D341Med (cell line): Measurements from ENCODE around the gene SCO2.

Experiments used
- DNase-seq: peaks from one replicate; pipeline ENCODE4 v3.0.0; 2012; ENCODE audit warnings: low spot score

SCO2 gene, protein sequence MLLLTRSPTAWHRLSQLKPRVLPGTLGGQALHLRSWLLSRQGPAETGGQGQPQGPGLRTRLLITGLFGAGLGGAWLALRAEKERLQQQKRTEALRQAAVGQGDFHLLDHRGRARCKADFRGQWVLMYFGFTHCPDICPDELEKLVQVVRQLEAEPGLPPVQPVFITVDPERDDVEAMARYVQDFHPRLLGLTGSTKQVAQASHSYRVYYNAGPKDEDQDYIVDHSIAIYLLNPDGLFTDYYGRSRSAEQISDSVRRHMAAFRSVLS

DNA sequence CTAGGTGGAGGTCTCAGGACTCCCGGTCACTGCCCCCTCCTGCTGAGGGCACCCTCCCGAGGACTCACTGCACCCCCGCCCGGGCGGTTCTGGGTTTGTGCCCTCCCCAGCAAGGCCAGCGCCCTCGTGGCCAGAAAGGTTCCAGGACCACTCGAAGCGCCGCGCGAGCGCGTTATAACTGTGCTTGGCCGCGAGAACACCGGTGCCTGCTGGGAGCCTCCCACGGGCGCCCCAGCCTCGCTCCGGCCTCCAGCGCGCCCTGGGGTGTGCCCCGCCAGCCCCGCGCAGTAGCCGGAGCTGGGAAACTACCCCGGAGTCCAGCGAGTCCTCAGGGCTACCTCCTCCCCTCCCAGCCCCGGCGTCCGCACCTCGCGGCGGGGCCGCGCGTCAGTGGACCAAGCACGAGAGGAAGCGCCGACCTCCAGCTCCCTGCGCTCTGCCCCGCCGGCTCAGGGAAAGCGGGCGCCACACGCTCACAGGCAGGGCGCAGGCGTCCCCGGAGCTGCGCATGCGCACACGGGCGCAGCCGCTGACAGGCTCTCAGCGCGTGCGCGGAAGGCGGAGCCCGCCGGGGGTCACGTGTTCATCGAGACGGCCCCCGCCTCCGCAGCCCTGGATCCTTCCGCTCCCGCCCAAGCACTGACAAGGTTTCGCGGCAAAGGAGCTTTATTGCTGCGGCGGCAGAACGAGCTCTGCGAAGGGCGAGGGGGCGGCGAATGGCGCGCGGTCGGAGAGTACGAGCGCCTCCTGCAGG, at the start of gene SCO2:
TSS of gene SCO2 (minus strand) at position 495 of the 754 bp plus-strand sequence. CDS start 1,187 bp downstream, outside the sequence.
- DNase-seq, result peak; percentile 100

- no peak for DNase-seq
Measured at GRCh38 chr22:50574383-50574755, 49.0 kb upstream of the SCO2 start.

DNA sequence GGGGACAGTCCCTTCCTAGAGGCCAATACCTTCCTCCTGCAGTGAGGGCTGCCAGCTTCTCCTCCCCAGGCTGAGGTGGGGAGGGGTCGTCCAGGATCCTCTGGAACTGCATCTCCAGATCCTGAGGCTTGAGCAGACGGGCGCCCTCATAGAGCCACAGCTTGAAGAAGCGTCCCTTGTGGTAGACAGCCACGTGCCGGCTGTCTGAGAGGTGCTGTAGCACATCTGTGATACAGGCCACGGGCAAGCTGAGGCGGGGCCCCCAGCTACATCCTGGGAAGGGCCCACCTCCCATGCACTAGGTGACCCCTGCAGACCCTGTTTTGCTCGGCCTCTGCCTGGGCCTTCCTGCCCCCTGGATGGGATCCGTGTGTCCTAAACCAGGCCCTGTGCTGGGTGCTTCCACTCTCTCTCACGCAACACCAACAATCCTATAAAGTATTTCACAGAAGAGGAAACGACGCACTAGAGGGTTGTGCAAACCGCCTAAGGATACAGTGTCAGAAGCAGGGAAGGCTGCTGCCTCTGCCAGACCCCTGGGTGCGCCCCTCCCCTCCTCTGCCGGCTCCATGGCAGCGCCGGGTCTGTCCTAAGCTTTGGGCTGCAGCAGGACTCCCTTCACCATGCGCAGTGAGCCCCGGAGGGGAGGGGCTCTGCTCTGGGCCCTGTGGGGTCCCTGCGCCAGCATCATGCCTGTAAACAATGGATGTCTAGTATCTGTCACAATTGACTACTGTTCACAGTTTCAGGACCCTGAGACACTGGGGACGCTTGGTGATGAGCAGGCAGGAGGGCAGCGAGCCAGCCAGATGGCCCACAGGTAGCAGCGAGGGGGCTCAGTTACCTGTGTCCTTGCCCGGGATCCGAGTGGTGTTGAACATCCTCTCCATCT, 48.3 kb upstream of the SCO2 start:
- no peak for DNase-seq

- no peak for DNase-seq
Measured at GRCh38 chr22:50572965-50573364, 47.6 kb upstream of the SCO2 start.

- no peak for DNase-seq
Measured at GRCh38 chr22:50571264-50572175, 46.1 kb upstream of the SCO2 start.

DNA sequence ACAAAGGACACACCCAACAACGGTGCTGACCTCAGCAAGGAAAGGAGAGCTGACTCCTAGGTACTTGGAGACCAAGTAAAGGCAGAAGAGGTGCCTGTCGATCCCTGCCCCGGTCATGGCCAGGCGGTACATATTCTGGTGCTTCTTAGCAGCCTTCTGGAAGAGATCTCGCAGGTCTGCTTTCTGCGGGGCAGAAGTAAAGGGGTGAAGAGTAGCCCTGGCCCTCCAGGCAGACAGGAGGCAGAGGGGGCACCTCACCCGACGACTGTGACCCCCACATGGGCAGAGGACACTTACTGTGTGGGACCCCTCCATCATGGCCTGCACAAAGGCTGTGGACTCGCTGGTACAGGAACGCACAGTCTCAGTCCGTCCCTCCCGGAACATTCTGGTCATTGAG, 45.5 kb upstream of the SCO2 start:
- DNase-seq, result no peak

GRCh38 chr22:50569896-50570535, 44.6 kb upstream of the SCO2 start:
- DNase-seq, result no peak

GRCh38 chr22:50569041-50569459, 43.7 kb upstream of the SCO2 start:
- DNase-seq, result no peak

GRCh38 chr22:50568626-50569025, 43.2 kb upstream of the SCO2 start:
- no peak for DNase-seq

- no peak for DNase-seq
Measured at GRCh38 chr22:50567721-50568252, 42.4 kb upstream of the SCO2 start.

DNA sequence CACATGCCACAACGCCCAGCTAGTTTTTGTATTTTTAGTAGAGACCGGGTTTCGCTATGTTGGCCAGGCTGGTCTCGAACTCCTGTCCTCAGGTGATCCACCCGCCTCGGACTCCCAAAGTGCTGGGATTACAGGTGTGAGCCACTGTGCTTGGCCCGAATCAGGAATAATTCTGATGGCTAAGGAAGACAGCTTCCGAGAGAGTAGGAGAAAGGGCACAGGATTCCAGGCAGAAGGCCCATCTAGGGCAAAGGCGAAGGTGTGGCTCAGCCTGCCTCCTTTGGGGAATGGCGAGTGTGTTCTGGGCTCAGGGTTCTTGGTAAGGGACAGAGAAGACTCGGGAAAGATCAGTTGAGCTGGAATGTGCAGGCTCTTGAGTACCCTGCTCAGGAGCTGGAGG, 38.9 kb upstream of the SCO2 start:
- DNase-seq, result no peak

- no peak for DNase-seq
Measured at GRCh38 chr22:50563413-50564160, 38.2 kb upstream of the SCO2 start.

DNA sequence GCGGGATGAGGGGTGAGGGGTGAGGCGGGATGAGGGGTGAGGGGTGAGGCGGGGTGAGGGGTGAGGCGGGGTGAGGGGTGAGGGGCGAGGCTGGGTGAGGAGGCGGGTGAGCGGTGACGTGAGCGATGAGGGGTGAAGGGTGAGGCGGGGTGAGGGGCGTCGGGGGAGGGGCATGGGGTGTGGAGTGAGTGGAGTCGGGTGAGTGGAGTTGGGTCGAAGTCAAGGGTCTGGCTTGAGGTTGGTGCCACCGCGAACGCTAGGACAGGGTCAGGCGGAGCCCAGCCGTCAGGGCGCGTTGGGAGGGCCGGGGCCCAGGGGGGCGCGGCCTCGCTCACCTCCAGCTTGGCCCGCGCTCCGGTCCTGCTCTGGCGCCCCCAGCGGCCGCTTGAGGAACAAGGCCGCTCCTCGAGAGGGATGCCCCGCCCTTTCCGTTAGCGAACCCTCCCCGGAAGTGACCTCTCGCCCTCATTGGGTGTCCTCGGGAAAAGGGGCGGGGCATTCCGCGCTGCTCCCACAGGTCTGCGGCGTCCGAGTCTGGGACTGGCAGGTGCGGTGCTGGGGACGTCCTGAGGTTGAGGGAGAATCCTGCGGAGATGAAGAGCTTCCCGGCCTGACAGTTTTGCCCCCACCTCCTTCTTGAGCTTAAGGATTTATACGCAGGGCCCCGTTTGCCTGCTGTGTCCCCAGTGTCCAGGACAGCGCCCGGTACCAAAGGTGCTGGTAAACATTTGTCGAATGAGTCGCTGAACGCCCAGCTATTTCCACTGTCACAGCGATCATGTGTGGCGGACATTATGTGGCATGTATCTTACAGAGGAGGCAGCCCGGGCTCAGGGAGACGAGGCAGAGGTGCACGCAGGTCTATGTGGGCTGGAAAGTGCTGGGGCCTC, 37.4 kb upstream of the SCO2 start, which contains the start of gene SYCE3:
TSS of gene SYCE3 (minus strand) at position 397 of the 890 bp plus-strand sequence. CDS start 6,514 bp downstream, outside the sequence.
- DNase-seq, result peak; percentile 97

DNA sequence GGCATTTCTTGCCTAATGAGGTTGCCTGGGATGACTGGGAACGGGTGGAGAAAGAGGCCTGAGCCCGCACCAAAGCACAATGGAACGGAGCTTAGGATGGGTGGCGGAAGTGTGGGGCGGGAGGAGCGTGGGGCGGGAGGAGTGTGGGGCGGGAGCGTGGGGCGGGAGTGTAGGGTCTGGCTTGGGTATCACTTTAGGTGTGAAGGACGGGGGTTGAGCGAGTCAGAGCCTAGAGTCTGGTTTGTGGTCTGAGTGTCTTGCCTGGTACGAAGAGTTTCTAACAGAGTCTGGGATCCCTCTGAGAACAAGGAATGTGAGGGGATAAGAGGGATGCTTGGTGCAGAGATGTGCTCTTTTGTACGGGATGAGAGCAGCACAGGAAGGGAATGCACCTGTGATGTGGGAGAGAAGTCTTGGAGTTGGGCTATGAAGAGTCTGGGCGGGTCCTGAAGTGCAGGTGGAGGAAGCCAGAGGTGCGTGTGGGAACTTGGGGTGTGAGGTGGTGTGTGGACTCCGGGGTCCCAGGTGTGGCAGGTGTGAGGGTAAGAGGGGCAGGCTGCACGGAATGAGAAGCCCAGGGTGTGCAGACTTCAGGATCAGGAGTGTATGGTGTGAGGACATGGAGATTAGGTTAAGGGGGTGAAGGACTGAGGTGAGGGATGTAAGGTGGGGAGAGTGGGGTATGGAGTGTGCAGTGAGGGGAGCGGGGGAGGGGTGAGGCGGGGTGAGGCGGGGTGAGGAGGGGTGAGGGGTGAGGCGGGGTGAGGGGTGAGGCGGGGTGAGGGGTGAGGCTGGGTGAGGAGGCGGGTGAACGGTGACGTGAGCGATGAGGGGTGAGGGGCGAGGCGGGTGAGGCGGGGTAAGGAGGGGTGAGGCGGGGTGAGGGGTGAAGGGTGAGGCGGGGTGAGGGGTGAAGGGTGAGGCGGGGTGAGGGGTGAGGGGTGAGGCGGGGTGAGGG, 36.3 kb upstream of the SCO2 start:
- no peak for DNase-seq

DNA sequence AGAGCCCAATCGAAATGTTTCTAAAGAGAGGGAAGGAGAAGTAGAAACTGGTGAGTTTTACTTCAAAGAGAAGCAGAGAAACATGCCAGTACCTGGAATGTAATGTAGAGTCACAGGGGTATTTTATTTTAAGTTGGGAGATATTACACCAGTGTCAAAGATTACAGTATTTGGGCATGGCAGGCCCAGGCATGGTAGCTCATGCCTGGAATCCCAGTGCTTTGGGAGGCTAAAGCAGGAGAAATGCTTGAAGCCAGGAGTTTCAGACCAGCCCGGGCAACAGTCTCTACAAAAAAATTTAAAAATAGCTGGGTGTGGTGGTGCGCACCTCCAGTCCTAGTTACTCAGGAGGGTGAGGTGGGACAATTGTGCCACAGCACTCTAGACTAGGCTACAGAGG, 34.6 kb upstream of the SCO2 start:
- DNase-seq, result no peak

- no peak for DNase-seq
Measured at GRCh38 chr22:50556703-50557102, 31.3 kb upstream of the SCO2 start.

DNA sequence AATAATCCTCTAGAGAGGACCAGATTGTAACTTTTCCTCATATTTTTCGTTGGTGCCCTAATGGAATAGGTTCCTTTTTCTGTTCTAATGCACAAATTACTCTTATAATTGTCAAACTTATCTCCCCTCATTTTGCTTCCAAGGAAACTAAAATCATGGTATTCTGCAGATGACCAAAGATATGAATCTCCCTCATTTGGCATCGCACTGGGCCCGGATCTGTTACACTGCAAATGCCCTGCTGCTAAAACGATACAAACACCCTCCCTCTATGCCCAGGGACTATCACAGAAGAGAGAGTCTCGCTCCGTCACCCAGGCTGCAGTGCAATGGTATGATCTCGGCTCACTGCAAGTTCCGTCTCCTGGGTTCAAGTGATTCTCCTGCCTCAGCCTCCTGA, 27.9 kb upstream of the SCO2 start:
- no peak for DNase-seq
